SW480 (cell line): ENCODE measurements around the gene ANO7.
"Not testable (repeated sequence)": the region's sequence is repeated elsewhere in the genome, so short reads cannot be mapped to it uniquely, and the experiment has no call there.

Source experiments
- DNase-seq: peaks from one replicate; pipeline ENCODE4 v3.0.0-alpha.2; 2016; ENCODE audit warnings: low spot score

Gene ANO7

GRCh38 chr2:241190291-241190981, 2.0 kb downstream of the ANO7 start:
- DNase-seq = no peak

GRCh38 chr2:241191081-241191480, 2.6 kb downstream of the ANO7 start:
- no peak for DNase-seq

- no peak for DNase-seq
Measured at GRCh38 chr2:241193271-241193670, 4.8 kb downstream of the ANO7 start.

- no peak for DNase-seq
Measured at GRCh38 chr2:241194811-241195210, 6.3 kb downstream of the ANO7 start.

GRCh38 chr2:241195506-241196130, 7.1 kb downstream of the ANO7 start:
- DNase-seq = no peak

- not testable (repeated sequence) for DNase-seq
Measured at GRCh38 chr2:241197246-241197645, 8.8 kb downstream of the ANO7 start.

GRCh38 chr2:241197947-241198346, 9.5 kb downstream of the ANO7 start:
- DNase-seq = no peak

- no peak for DNase-seq
Measured at GRCh38 chr2:241198381-241199279, 10.2 kb downstream of the ANO7 start.

- no peak for DNase-seq
Measured at GRCh38 chr2:241199286-241199685, 10.8 kb downstream of the ANO7 start.

GRCh38 chr2:241199897-241200821, 11.7 kb downstream of the ANO7 start:
- no peak for DNase-seq

- no peak for DNase-seq
Measured at GRCh38 chr2:241200822-241201395, 12.4 kb downstream of the ANO7 start.

GRCh38 chr2:241201445-241202267, 13.2 kb downstream of the ANO7 start:
- no peak for DNase-seq

GRCh38 chr2:241202268-241202585, 13.8 kb downstream of the ANO7 start:
- DNase-seq = no peak

GRCh38 chr2:241202681-241203080, 14.2 kb downstream of the ANO7 start:
- DNase-seq = no peak

- no peak for DNase-seq
Measured at GRCh38 chr2:241203218-241204009, 14.9 kb downstream of the ANO7 start.

- no peak for DNase-seq
Measured at GRCh38 chr2:241204010-241204384, 15.5 kb downstream of the ANO7 start.

GRCh38 chr2:241204490-241204889, 16.0 kb downstream of the ANO7 start:
- no peak for DNase-seq

- no peak for DNase-seq
Measured at GRCh38 chr2:241205086-241205485, 16.6 kb downstream of the ANO7 start.

- no peak for DNase-seq
Measured at GRCh38 chr2:241207151-241207550, 18.7 kb downstream of the ANO7 start.

- no peak for DNase-seq
Measured at GRCh38 chr2:241207641-241208040, 19.2 kb downstream of the ANO7 start.
